ENCODE measurements around the gene SDF4.

Gene SDF4

GRCh38 chr1:1213345-1214265 is 18.2 kb downstream of the SDF4 start, which contains the start of gene TNFRSF4:
Gene TNFRSF4, minus strand, starts transcription at chr1:1214153. Its CDS starts 26 bp downstream, at chr1:1214127.
- TF ChIP-seq ZBTB7A (tag by site-specific recombination; IDR thresholded peaks at IDR 0.05; ENCODE audit: low read depth) (0 out of 2 replicates have a peak, but pooled peaks have one; percentile 60), ZNF175 (tag by site-specific recombination; IDR thresholded peaks at IDR 0.05) (no peak), ZNF791 (tag by site-specific recombination; IDR thresholded peaks at IDR 0.05) (no peak), ZBTB1 (tag by site-specific recombination; IDR thresholded peaks at IDR 0.05) (no peak), ZNF585B (tag by site-specific recombination; IDR thresholded peaks at IDR 0.05) (no peak), ZNF704 (tag by site-specific recombination; IDR thresholded peaks at IDR 0.05) (no peak), ZFHX2 (tag by site-specific recombination; conservative IDR thresholded peaks at IDR 0.05) (peak; percentile 35)
- CTCF ChIA-PET, result interaction anchor here (0.7 kb wide), 1 partner anchor 282 kb away, joined by 4 read pairs; no protein-coding TSS in a partner anchor
- H3K9me3 ChIP-seq (ENCODE audit: control insufficient read depth, insufficient read depth, low read depth, low read length), result no peaks in the 10 kb centered on the region
- peaks cover 0 to 34% of the 10 kb centered on the region in 2 experiments; a peak in 1 of 3 replicates for H3K36me3 ChIP-seq (ENCODE audit: control insufficient read depth in 2 of 2, insufficient read depth in 1 of 2, low read length in 2 of 2)
- no peak within 1 kb of the TSS for H3K27ac ChIP-seq (ENCODE audit: extremely low read depth, low read depth, low read length)
- no peaks in the 10 kb centered on the region for H3K4me1 ChIP-seq (ENCODE audit: control insufficient read depth, insufficient read depth, low read length)
- H3K4me3 ChIP-seq (ENCODE audit: low read depth, low read length), result no peak within 1 kb of the TSS
- POLR2A ChIA-PET, result no interaction called here

DNA sequence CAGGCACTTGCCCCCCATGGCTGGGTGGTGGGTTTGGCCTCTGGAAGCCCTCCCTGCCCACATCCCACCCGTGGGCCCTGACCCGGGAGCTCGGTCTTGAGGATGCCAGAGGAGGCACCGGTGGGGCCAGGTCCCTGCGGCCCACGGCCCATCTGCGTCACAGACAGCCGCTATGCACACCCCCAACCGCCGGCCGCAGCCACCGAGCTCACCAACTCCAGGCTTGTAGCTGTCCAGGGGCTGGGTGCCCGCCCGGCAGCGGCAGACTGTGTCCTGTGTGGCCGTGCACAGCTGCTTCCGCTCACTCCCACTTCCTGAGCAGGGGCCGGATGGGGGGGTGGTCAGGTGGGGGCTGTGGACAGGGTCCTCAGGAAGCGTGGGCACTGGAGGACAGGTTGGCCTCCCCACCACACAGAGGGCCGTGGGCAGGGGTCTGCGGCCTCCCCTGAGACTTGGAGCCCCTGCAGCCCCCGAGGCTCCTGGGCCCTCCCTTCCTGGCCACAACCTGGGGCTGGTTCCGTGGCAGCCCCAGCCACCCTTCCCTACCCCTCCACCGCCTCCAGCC is 18.9 kb downstream of the SDF4 start:
- Histone ChIP-seq H3K4me1 (ENCODE audit: control insufficient read depth, insufficient read depth, low read length) (peaks cover 3% of the 10 kb centered on the region; the same call in 1 of the 2 replicates), H3K36me3 (ENCODE audit: control insufficient read depth in 2 of 2, insufficient read depth in 1 of 2, low read length in 2 of 2) (peaks cover 0 to 27% of the 10 kb centered on the region in 2 experiments; a peak in 1 of 3 replicates), H3K4me3 (ENCODE audit: low read depth, low read length) (no peak overlapping the region), H3K27ac (ENCODE audit: extremely low read depth, low read depth, low read length) (no peak overlapping the region), H3K9me3 (ENCODE audit: control insufficient read depth, insufficient read depth, low read depth, low read length) (no peaks in the 10 kb centered on the region)
- peak; percentile 11; the same call in 1 of the 2 replicates for TF ChIP-seq SP2 (tag by site-specific recombination; IDR thresholded peaks at IDR 0.05)
- no peak for TF ChIP-seq ZNF660 (tag by site-specific recombination; IDR thresholded peaks at IDR 0.05)
- POLR2A ChIA-PET, result interaction anchor here (1.0 kb wide), 1 partner anchor 26 kb away, joined by 4 read pairs; no protein-coding TSS in a partner anchor
- CTCF ChIA-PET, result interaction anchor here (0.6 kb wide), 1 partner anchor 11 kb away, joined by 3 read pairs; no protein-coding TSS in a partner anchor

DNA sequence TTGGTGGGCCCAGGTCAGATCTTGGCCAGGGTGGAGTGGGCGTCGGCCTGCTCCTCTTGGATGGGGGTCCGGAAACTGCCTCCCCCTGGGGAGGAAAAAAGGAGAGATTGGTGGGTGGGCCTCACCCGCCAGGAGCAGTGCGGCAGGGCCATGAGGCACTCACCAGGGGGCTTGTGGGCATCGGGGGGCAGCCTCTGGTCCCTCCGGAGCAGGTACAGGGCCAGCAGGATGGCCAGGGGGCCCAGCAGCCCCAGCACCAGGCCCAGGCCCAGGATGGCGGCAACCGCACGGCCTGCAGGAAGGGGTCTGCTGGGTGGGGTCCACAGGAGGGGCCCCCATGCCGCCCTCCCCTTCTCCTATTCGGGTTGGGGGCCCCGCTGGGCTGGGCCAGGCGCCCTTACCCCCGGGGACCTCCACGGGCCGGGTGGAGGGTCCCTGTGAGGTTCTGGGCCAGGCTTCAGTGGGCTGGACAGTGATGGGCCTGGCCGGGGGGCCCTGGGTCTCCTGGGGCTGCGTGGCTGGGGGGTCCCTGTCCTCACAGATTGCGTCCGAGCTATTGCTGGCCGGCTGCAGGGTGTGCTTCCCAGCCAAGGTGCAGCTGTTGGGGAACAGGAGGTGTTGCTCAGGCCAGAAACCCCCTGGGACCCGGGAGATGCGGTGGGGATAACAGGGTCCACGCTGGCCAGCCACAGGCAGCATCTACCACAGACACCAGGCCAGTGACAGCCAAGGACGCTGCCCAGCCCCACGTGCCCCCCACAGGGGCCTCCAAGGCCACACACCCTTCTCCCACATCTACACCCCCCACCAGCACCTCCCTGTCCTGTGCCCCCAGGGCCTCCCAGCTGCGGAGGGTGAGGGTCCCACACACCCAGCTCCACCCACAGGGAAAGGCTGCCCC is 20.0 kb downstream of the SDF4 start:
- no peak overlapping the region for H3K27ac ChIP-seq (ENCODE audit: extremely low read depth, low read depth, low read length)
- peaks cover 0 to 16% of the 10 kb centered on the region in 2 experiments; a peak in 1 of 3 replicates for H3K36me3 ChIP-seq (ENCODE audit: control insufficient read depth in 2 of 2, insufficient read depth in 1 of 2, low read length in 2 of 2)
- POLR2A ChIA-PET, result interaction anchor here (1.0 kb wide), 1 partner anchor 28 kb away, joined by 4 read pairs; no protein-coding TSS in a partner anchor
- TF ChIP-seq GLIS2 (tag by site-specific recombination; IDR thresholded peaks at IDR 0.05) (peak; percentile 59; the same call in 1 of the 2 replicates), ZNF830 (tag by site-specific recombination; IDR thresholded peaks at IDR 0.05; ENCODE audit: low read depth) (no peak), GLIS1 (tag by site-specific recombination; IDR thresholded peaks at IDR 0.05) (0 out of 2 replicates have a peak, but pooled peaks have one; percentile 7), ZNF558 (tag by site-specific recombination; IDR thresholded peaks at IDR 0.05) (no peak), ZNF677 (tag by site-specific recombination; IDR thresholded peaks at IDR 0.05) (no peak), ZNF19 (tag by site-specific recombination; IDR thresholded peaks at IDR 0.05; ENCODE audit: low read depth) (no peak), ZNF473 (tag by site-specific recombination; IDR thresholded peaks at IDR 0.05) (no peak), ZNF580 (tag by site-specific recombination; IDR thresholded peaks at IDR 0.05) (no peak), HOXC10 (CRISPR knock-in tag; IDR thresholded peaks at IDR 0.05) (no peak), ZNF791 (tag by site-specific recombination; IDR thresholded peaks at IDR 0.05) (no peak)
- CTCF ChIA-PET, result interaction anchor here (0.6 kb wide), 1 partner anchor 13 kb away, joined by 3 read pairs; no protein-coding TSS in a partner anchor
- H3K9me3 ChIP-seq (ENCODE audit: control insufficient read depth, insufficient read depth, low read depth, low read length), result no peaks in the 10 kb centered on the region
- no peak overlapping the region for H3K4me3 ChIP-seq (ENCODE audit: low read depth, low read length)
- peaks cover 3% of the 10 kb centered on the region; the same call in 1 of the 2 replicates for H3K4me1 ChIP-seq (ENCODE audit: control insufficient read depth, insufficient read depth, low read length)
